B cell (primary cell): Measurements from ENCODE around the gene S100A3.

Experiments
- CTCF ChIP-seq: fragments of 200-600 bp; IDR thresholded peaks from one replicate; pipeline ENCODE4 v1.8.0; 2022; ENCODE audit warnings: antibody characterized with exemption, mild to moderate bottlenecking
- EZH2 ChIP-seq: IDR thresholded peaks from 2 replicates; pipeline ENCODE4 v1.6.1; 2012; ENCODE audit warnings: borderline replicate concordance, low read depth, mild to moderate bottlenecking, moderate library complexity, low read length; ENCODE audit not compliant: insufficient read depth, poor library complexity, severe bottlenecking

- TF ChIP-seq EZH2 = no peak
- no peak for TF ChIP-seq CTCF
These were observed 4.9 kb upstream of the S100A3 start for GRCh38 chr1:153553830-153554541.
